IMR-90 (cell line): ENCODE data around the gene CDK5RAP3. TPM values are rescaled to one million over a fixed set of nuclear protein-coding genes. Genes with fewer than 3 reads are reported as not detected.

Source experiments
- ATAC-seq: fragments of 200-7000 bp; cut with Tn5 transposase; 2 replicates; pipeline ENCODE4 v1.9.1; 2020; ENCODE audit warnings: low read depth, mild to moderate bottlenecking, moderate library complexity
- BruUV-seq: library from RNA; stranded (reverse); fragments of 400-500 nt; replicated peaks from 2 replicates; lab custom pipeline; 2021; lab: Mats Ljungman, UMichigan
- CTCF ChIA-PET: fragments of 300-600 bp; formaldehyde crosslinking; extraction: SDS; loops from one replicate; lab custom pipeline; 2021; ENCODE audit warnings: antibody characterized with exemption; lab: Yijun Ruan, JAX
- POLR2A ChIA-PET: fragments of 300-600 bp; sonication (Branson Sonifier 250); formaldehyde crosslinking; loops from one replicate; lab custom pipeline; 2022; ENCODE audit warnings: antibody characterized with exemption; ENCODE audit not compliant: unreplicated experiment; lab: Charles Lee
- DNase-seq: peaks from one replicate; pipeline ENCODE4 v3.0.0; 2013
- H2AFZ ChIP-seq: replicated peaks from 2 replicates; pipeline ENCODE3; 2013; ENCODE audit warnings: low read length, mild to moderate bottlenecking; ENCODE audit not compliant: poor library complexity
- H2AK5ac ChIP-seq: 2 replicates; pipeline ENCODE4 v1.6.1; 2013; ENCODE audit warnings: low read depth, low read length, inconsistent platforms
- H2AK9ac ChIP-seq: replicated peaks from 2 replicates; pipeline ENCODE3; 2013; ENCODE audit warnings: mild to moderate bottlenecking, low read depth, low read length, moderate library complexity; ENCODE audit not compliant: poor library complexity
- H2BK120ac ChIP-seq: 2 replicates; pipeline ENCODE4 v1.6.1; 2013; ENCODE audit warnings: low read depth, low read length, inconsistent platforms
- H2BK15ac ChIP-seq: 3 replicates; pipeline ENCODE4 v1.6.1; 2013; ENCODE audit warnings: low read depth, low read length, inconsistent platforms
- H2BK20ac ChIP-seq: 2 replicates; pipeline ENCODE4 v1.6.1; 2013; ENCODE audit warnings: low read depth, mild to moderate bottlenecking, inconsistent platforms, low read length, moderate library complexity
- H2BK5ac ChIP-seq: 2 replicates; pipeline ENCODE4 v1.6.1; 2013; ENCODE audit warnings: mild to moderate bottlenecking, low read depth, low read length, inconsistent platforms; ENCODE audit not compliant: poor library complexity, severe bottlenecking
- H3K14ac ChIP-seq: replicated peaks from 2 replicates; pipeline ENCODE4 v1.6.1; 2013; ENCODE audit warnings: low read depth, low read length, inconsistent platforms
- H3K18ac ChIP-seq: 2 replicates; pipeline ENCODE4 v1.6.1; 2013; ENCODE audit warnings: low read depth, low read length, control low read depth
- H3K23ac ChIP-seq: 2 replicates; pipeline ENCODE4 v1.6.1; 2013; ENCODE audit warnings: low read depth, low read length, inconsistent platforms
- H3K27ac ChIP-seq: 2 replicates; pipeline ENCODE4 v1.5.1; 2013; ENCODE audit warnings: mild to moderate bottlenecking, control low read depth, low read length; ENCODE audit not compliant: insufficient read depth
- H3K27me3 ChIP-seq: 2 replicates; pipeline ENCODE4 v1.6.1; 2013; ENCODE audit warnings: low read length; ENCODE audit not compliant: control insufficient read depth, insufficient read depth
- H3K36me3 ChIP-seq: 2 replicates; pipeline ENCODE4 v1.6.1; 2013; ENCODE audit warnings: low read length, mixed read lengths; ENCODE audit not compliant: control insufficient read depth, insufficient read depth
- H3K4ac ChIP-seq: 2 replicates; pipeline ENCODE4 v1.6.1; 2013; ENCODE audit warnings: low read depth, low read length, inconsistent platforms
- H3K4me1 ChIP-seq: 2 replicates; pipeline ENCODE4 v1.6.1; 2013; ENCODE audit warnings: low read length, mixed read lengths; ENCODE audit not compliant: control insufficient read depth, insufficient read depth
- H3K4me2 ChIP-seq: 2 replicates; pipeline ENCODE4 v1.6.1; 2013; ENCODE audit warnings: low read depth, mild to moderate bottlenecking, control low read depth, low read length, moderate library complexity
- H3K4me3 ChIP-seq: 2 replicates; pipeline ENCODE4 v1.5.1; 2013; ENCODE audit warnings: low read depth, mild to moderate bottlenecking, control low read depth, low read length, moderate library complexity; ENCODE audit not compliant: insufficient read depth
- H3K56ac ChIP-seq: 2 replicates; pipeline ENCODE4 v1.6.1; 2013; ENCODE audit warnings: low read length, inconsistent platforms; ENCODE audit not compliant: insufficient read depth; ENCODE audit errors: extremely low read depth
- H3K79me1 ChIP-seq, 2 experiments: 2 replicates each; pipeline ENCODE4 v1.6.1; 2013; ENCODE audit warnings: low read length in 2 of 2, inconsistent platforms in 1 of 2, low read depth in 1 of 2
- H3K9ac ChIP-seq: 2 replicates; pipeline ENCODE4 v1.6.1; 2013; ENCODE audit warnings: low read depth, low read length, control low read depth
- H3K9me1 ChIP-seq: 2 replicates; pipeline ENCODE4 v1.6.1; 2013; ENCODE audit warnings: low read length, inconsistent platforms; ENCODE audit not compliant: insufficient read depth
- H3K9me3 ChIP-seq: 2 replicates; pipeline ENCODE4 v1.6.1; 2013; ENCODE audit warnings: low read length; ENCODE audit not compliant: control insufficient read depth, insufficient read depth
- H4K20me1 ChIP-seq: 2 replicates; pipeline ENCODE4 v1.6.1; 2013; ENCODE audit warnings: low read length, inconsistent platforms; ENCODE audit not compliant: insufficient read depth
- H4K5ac ChIP-seq: 2 replicates; pipeline ENCODE4 v1.6.1; 2013; ENCODE audit warnings: mild to moderate bottlenecking, low read depth, low read length, control low read depth
- H4K8ac ChIP-seq, 2 experiments: 2 replicates each; pipeline ENCODE4 v1.6.1; 2013; ENCODE audit warnings: low read depth in 2 of 2, low read length in 2 of 2, control low read depth in 1 of 2, inconsistent platforms in 1 of 2
- H4K91ac ChIP-seq: 2 replicates; pipeline ENCODE4 v1.6.1; 2013; ENCODE audit warnings: low read depth, low read length, inconsistent platforms; ENCODE audit not compliant: insufficient read depth
- BHLHE40 ChIP-seq: fragments of 150-350 bp; IDR thresholded peaks from 2 replicates; pipeline ENCODE4 v1.6.1; 2016; ENCODE audit warnings: mild to moderate bottlenecking, low read depth, low read length
- FOS ChIP-seq: fragments of 150-350 bp; IDR thresholded peaks from 2 replicates; pipeline ENCODE4 v1.6.1; 2016; ENCODE audit warnings: low read depth, low read length
- MXI1 ChIP-seq: IDR thresholded peaks from 2 replicates; pipeline ENCODE4 v1.6.1; 2012; ENCODE audit warnings: low read depth, mild to moderate bottlenecking, low read length, moderate library complexity, borderline replicate concordance
- SMC3 ChIP-seq: fragments of 150-350 bp; IDR thresholded peaks from 2 replicates; pipeline ENCODE4 v1.6.1; 2016; ENCODE audit warnings: low read depth, mild to moderate bottlenecking, antibody characterized with exemption, low read length, moderate library complexity
- WGBS, 2 experiments: methylation state at CpG; one replicate each; pipeline versions ENCODE4 v1.1.5 to v1.1.7; 2013; ENCODE audit warnings: missing lambda C conversion rate in 2 of 2; ENCODE audit not compliant: insufficient read length in 1 of 2; ENCODE audit errors: extremely low coverage in 2 of 2; 5-methylcytosine and 5-hydroxymethylcytosine counted together
- dilution Hi-C: fragments of 300-500 bp; cut with HindIII; formaldehyde crosslinking; loops from one replicate; pipeline ENCODE4 v1.14.3; 2018; ENCODE audit warnings: low sequenced_read_pairs; ENCODE audit not compliant: unreplicated experiment
- in situ Hi-C: fragments of 300-500 bp; cut with MboI; formaldehyde crosslinking; loops from 3 replicates; pipeline ENCODE4 v1.14.3; 2019; ENCODE audit warnings: low sequenced_read_pairs, inconsistent platforms, mixed read lengths
- intact Hi-C: fragments of 100-400 bp; cut with micrococcal nuclease; formaldehyde crosslinking; loops from 2 replicates; pipeline ENCODE4 v1.10.0; 2022
- polyA plus RNA-seq, 3 experiments: library from polyadenylated mRNA; depleted of rRNA; stranded (reverse); fragments of >200 nt; gene quantifications; 2 replicates each; pipeline ENCODE4 v1.2.3, GENCODE V29; 2012; ENCODE audit warnings: low replicate concordance in 1 of 3
- total RNA-seq: library from RNA; depleted of rRNA; stranded (reverse); fragments of >200 nt; gene quantifications from 2 replicates; pipeline ENCODE4 v1.2.3, GENCODE V29; 2012

CDK5RAP3 gene
- total and polyA plus RNA-seq, 2 of the 4 experiments (the other 2 are of a cell fraction), result 75.3 to 153 TPM

GRCh38 chr17:48012151-48012520 is 41.2 kb downstream of the CDK5RAP3 start:
- dilution Hi-C loops, result no loop called here
- in situ Hi-C loops, result no loop called here
- peak overlapping the region; percentile 87 for H2AFZ ChIP-seq
- no peaks in the 10 kb centered on the region; the same call in 1 of the 2 replicates for H3K9me1 ChIP-seq
- ATAC-seq (peak; percentile 63), DNase-seq (no peak)
- no peak overlapping the region for H4K91ac ChIP-seq
- H2BK15ac ChIP-seq, result no peak overlapping the region
- H4K5ac ChIP-seq, result no peak overlapping the region
- peaks cover 13% of the 10 kb centered on the region for H3K27me3 ChIP-seq
- H3K14ac ChIP-seq, result peak overlapping the region; percentile 39
- H2BK20ac ChIP-seq, result no peak overlapping the region
- no peaks in the 10 kb centered on the region for H4K20me1 ChIP-seq
- H3K4me1 ChIP-seq, result no peaks in the 10 kb centered on the region; the same call in 1 of the 2 replicates
- POLR2A ChIA-PET, result no interaction called here
- peak overlapping the region; percentile 29 for H3K4me3 ChIP-seq
- H3K36me3 ChIP-seq, result no peaks in the 10 kb centered on the region
- H3K9me3 ChIP-seq, result no peaks in the 10 kb centered on the region
- no TSS peak for BruUV-seq
- H3K4ac ChIP-seq, result no peak overlapping the region
- H4K8ac ChIP-seq, result no peak overlapping the region
- H2BK5ac ChIP-seq, result no peak overlapping the region
- H3K18ac ChIP-seq, result no peak overlapping the region
- no peak overlapping the region for H3K23ac ChIP-seq
- CTCF ChIA-PET, result interaction anchor here (1.0 to 1.2 kb wide), 2 partner anchors 12 to 62 kb away, joined by 3 to 4 read pairs; no protein-coding TSS in a partner anchor
- intact Hi-C loops, result no loop called here
- H2BK120ac ChIP-seq, result no peak overlapping the region
- H2AK5ac ChIP-seq, result no peak overlapping the region
- whole genome bisulfite sequencing, 2 experiments, result 0% methylated on average over 4 of the region's 34 CpGs; no CpG with 5 or more reads in 1 of the 2 experiments
- H3K9ac ChIP-seq, result no peak overlapping the region
- H2AK9ac ChIP-seq, result peak overlapping the region; percentile 73
- H3K56ac ChIP-seq, result no peak overlapping the region
- H3K4me2 ChIP-seq, result peak overlapping the region; percentile 61
- no peaks in the 10 kb centered on the region for H3K79me1 ChIP-seq
- TF ChIP-seq MXI1, result peak; percentile 81; the same call in 1 of the 2 replicates
- no peak for TF ChIP-seq BHLHE40
- no peak for TF ChIP-seq FOS
- TF ChIP-seq SMC3, result no peak
- no peak overlapping the region for H3K27ac ChIP-seq
